ENCODE data around the gene RLBP1.

The RLBP1 gene

GRCh38 chr15:89177633-89178306, 43.6 kb downstream of the RLBP1 start:
- DNase-seq = peak; percentile 40 to 65

DNA sequence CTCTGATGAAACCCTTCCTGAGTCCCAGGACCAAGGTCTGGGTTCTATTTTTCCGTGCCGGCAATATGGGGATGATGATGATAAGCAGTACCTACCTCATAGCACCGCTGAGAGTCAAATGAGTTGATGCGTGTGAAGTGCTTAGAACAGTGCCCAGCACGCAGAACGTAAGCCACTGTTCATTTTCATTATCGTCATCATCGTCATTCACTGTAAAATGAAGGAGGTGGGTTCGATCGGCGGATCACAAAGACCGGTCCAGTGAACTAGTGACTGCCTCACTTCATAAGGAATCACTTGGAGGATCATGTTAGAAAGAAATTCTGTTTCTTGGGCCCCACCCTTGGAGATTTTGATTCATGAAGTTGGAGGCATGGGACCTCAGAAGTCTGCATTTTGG, 44.3 kb downstream of the RLBP1 start:
- DNase-seq = no peak

- DNase-seq = no peak
Measured at GRCh38 chr15:89175617-89176191, 45.7 kb downstream of the RLBP1 start.

DNA sequence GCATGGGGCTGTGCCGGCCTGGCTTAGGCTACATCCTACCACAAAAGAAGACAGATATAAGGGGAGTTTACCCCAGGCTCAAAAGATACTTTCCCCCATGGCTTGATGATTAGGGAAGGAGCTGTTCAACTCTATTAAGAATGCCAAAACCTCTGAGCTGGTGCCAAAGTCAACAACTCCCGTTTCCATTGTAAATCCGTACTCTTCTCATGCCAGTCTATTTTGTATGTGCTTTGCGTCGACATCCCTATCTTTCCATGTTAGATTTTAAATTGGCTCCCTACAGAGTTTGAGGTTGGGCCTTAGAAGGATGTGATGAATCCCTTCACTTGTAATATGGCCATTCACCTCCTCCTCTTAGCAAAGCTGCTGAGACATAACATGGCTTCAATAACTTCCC, 46.9 kb downstream of the RLBP1 start:
- peak in 1 of 2 experiments; percentile 27 for DNase-seq

DNA sequence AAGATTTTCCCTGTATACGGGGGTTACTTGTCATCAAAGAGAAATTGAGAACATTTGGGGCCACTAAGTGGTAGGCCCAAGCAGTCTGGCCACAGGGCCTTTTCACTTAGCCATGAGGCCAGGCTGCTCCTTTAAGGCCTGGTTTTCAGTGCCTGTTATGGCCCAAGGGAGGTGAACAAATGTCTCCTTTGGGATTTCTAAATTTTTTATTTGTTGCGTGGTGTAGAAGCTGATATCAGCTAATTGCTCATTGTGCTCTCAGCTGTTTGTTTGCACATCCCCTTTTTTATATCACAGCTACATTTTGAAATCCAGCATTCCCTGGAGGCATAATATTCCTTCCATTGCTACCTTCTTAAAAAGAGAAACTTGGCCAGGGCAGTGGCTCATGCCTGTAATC, 48.5 kb downstream of the RLBP1 start:
- DNase-seq = no peak

GRCh38 chr15:89171136-89172072, 50.0 kb downstream of the RLBP1 start:
- peak; percentile 17 to 28 for DNase-seq

GRCh38 chr15:89170364-89170763, 51.0 kb downstream of the RLBP1 start:
- DNase-seq = no peak

DNA sequence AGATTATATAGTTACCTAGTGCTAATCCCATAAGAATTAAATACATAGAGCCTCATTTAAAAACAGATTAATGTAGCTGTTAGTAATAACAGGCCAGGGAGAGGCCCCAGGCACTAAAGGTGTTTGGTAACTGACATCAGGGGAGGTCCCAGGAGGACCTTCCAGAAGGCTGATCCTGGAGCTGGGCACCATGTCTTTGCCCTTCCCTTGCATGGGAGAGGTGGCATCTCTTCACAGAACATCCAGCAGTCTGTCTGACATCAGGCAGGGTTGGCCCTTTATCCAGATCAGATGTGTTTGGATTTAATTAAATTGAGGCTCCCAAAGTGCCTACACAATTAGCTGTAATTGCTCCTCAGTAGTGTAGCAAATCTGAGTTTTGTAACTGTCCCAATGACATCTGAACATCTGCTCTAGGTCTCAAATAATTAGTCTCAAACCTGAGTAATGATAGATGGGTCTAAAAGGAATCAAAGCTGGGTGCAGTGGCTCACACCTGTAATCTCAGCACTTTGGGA, 53.0 kb downstream of the RLBP1 start:
- DNase-seq = no peak

DNA sequence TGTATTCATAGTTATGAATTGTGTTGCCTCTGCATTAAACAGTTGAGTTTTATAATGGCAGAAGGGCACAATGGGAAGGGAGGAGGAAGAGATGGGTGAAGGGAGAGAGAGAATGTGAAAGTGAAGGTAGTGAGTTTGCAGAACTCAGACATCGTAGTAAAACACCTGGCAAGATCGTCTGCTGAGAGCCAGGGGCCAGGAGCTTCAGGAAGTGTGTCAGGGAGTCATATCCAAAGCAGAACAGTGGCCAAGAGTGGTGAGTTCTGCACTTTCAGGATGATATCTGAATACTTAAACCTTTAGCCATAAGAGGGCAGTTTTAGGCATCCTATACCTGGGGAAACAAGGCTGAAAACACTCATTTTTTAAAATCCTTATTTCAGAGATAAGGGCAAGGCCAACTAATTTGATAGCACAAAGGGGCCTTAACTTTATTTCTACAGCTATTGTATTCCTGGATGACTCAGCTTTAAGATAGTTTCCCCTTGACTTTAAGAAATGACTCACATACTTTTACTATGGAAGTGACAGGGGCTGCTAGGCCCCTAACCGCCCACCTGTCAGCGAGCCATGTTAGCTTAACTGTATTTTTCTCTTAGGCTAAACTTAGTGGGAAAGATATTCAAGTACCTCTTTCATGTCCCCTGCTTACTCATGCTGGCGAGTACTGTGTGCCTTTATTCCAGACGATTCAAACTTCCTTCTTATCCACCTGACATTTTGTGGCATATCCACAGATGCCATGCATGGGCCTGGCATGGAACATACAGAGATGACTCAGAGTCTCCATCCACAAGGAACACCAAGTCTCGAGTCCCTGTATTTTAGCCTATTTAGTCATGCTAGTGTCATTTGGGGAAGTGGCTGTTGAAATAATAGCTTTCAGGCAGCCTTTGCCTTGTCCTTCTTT, 53.9 kb downstream of the RLBP1 start:
- no peak for DNase-seq

GRCh38 chr15:89165677-89166076, 55.7 kb downstream of the RLBP1 start:
- DNase-seq = no peak

DNA sequence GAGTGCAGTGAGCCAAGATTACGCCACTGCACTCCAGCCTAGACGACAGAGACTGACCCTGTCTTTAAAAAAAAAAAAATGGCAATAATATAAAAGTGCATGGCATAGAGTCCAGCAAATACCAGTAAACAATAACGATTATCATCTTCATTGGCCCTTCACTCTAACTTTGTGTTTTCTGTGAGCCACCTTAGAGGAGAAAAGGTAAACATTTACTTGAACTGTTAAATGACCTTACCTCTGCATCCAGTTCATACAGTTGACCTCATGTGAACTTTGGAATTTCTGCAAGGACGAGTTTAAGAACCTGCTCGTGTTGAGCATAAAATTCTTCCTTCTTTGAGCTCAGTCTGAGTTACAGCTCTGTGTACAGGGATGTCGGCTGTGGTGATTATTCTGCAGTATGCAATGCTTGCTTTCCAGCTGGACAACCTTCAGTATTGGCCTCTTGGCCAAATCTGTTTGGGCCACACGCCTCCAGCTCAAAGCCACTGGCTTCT, 56.6 kb downstream of the RLBP1 start:
- DNase-seq = no peak

GRCh38 chr15:89163271-89164055, 57.9 kb downstream of the RLBP1 start:
- DNase-seq = no peak

DNA sequence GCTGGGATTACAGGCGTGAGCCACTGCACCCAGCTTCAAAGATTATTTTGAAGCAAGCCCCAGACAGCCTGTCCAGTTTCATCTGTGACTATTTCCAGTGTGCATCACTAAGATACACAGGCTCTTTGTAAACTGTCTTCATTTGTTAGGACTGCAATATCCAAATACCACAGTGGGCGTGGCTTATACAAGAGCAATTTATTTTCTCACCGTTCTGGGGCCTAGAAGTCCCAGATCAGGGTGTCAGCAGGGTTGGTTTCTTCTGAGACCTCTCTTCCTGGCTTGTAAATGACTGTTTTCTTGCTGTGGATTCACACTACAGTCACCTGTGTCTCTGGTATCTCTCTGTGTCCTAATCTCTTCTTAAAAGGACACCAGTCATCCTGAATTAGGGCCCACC, 59.7 kb downstream of the RLBP1 start:
- no peak for DNase-seq

Data from NCI-H446 (cell line).